ENCODE results near the gene OR7D4. TPM values are rescaled to one million over a fixed set of nuclear protein-coding genes. Genes with fewer than 3 reads are reported as not detected.
"Not testable (repeated sequence)": the region's sequence is repeated elsewhere in the genome, so short reads cannot be mapped to it uniquely, and the experiment has no call there.

The OR7D4 gene
- not detected in 2 replicates for total RNA-seq

GRCh38 chr19:9219489-9219888 is at the start of gene OR7D4:
TSS of gene OR7D4 (minus strand) at chr19:9219589. CDS start at chr19:9214837, 4,752 bp downstream.
- intact Hi-C loops (cut with micrococcal nuclease): no loop called here

GRCh38 chr19:9251236-9251635 is 31.8 kb upstream of the OR7D4 start:
- intact Hi-C loops (cut with micrococcal nuclease): no loop called here

GRCh38 chr19:9250630-9251029 is 31.2 kb upstream of the OR7D4 start, which contains the start of gene OR7E24:
TSS of gene OR7E24 (plus strand) at chr19:9250930. CDS start at chr19:9251044, 114 bp downstream.
- intact Hi-C loops (cut with micrococcal nuclease): no loop called here

- intact Hi-C loops (cut with micrococcal nuclease): loop anchor here (1.0 kb wide), 6 partner anchors 69 to 591 kb away; partner anchors contain the start of gene ZNF266
Observed at GRCh38 chr19:9205501-9206113, 13.8 kb downstream of the OR7D4 start.

- intact Hi-C loops (cut with micrococcal nuclease): not testable (repeated sequence)
Observed at GRCh38 chr19:9198044-9198443, 21.3 kb downstream of the OR7D4 start.

GRCh38 chr19:9189535-9189934 is 29.9 kb downstream of the OR7D4 start:
- intact Hi-C loops (cut with micrococcal nuclease): no loop called here

GRCh38 chr19:9187191-9187590 is 32.2 kb downstream of the OR7D4 start:
- intact Hi-C loops (cut with micrococcal nuclease): no loop called here

GRCh38 chr19:9183000-9183399 is 36.4 kb downstream of the OR7D4 start:
- intact Hi-C loops (cut with micrococcal nuclease): no loop called here

- intact Hi-C loops (cut with micrococcal nuclease): no loop called here
Observed at GRCh38 chr19:9178901-9179300, 40.5 kb downstream of the OR7D4 start, which contains the start of gene OR7D2. TSS of gene OR7D2 (plus strand) at chr19:9178979. CDS start at chr19:9185782, 6,803 bp downstream.

- intact Hi-C loops (cut with micrococcal nuclease): no loop called here
Observed at GRCh38 chr19:9175326-9175725, 44.1 kb downstream of the OR7D4 start.

GRCh38 chr19:9171393-9171991 is 47.9 kb downstream of the OR7D4 start:
- intact Hi-C loops (cut with micrococcal nuclease): no loop called here

GRCh38 chr19:9166846-9167245 is 52.5 kb downstream of the OR7D4 start:
- intact Hi-C loops (cut with micrococcal nuclease): no loop called here

- intact Hi-C loops (cut with micrococcal nuclease): no loop called here
Observed at GRCh38 chr19:9165261-9165660, 54.1 kb downstream of the OR7D4 start.

GRCh38 chr19:9161427-9161826 is 58.0 kb downstream of the OR7D4 start:
- intact Hi-C loops (cut with micrococcal nuclease): no loop called here

Other genes starting within 250 kb of the OR7D4 start
- not detected in 2 replicates for gene MUC16, start 209.2 kb downstream of the OR7D4 start, total RNA-seq
- not detected in 2 replicates for gene OR1M1, start 132.5 kb downstream of the OR7D4 start, total RNA-seq
- gene OR7G2, start 112.1 kb downstream of the OR7D4 start, total RNA-seq: not detected in 2 replicates
- not detected in 2 replicates for gene OR7G1, start 103.8 kb downstream of the OR7D4 start, total RNA-seq
- gene OR7G3, start 92.6 kb downstream of the OR7D4 start, total RNA-seq: not detected in 2 replicates
- gene ZNF317, start 79.2 kb downstream of the OR7D4 start, total RNA-seq: 41.7 and 43.8 TPM in 2 replicates
- gene OR7D2, start 40.6 kb downstream of the OR7D4 start, total RNA-seq: 0.66 and 0.69 TPM in 2 replicates
- gene OR7E24, start 31.3 kb upstream of the OR7D4 start, total RNA-seq: not detected in 2 replicates
- 7.6 and 8.4 TPM in 2 replicates for gene ZNF699, start 90.2 kb upstream of the OR7D4 start, total RNA-seq
- 9.9 and 10.3 TPM in 2 replicates for gene ZNF559, start 104.6 kb upstream of the OR7D4 start, total RNA-seq
- gene ZNF177, start 143.4 kb upstream of the OR7D4 start, total RNA-seq: 0.34 and 0.49 TPM in 2 replicates
- gene ZNF266, start 216.0 kb upstream of the OR7D4 start, total RNA-seq: 27.8 and 31.8 TPM in 2 replicates